DMS53 treated with DMSO at 0.1 percent for 48 hours (cell line): Measurements from ENCODE around the gene HTRA2.
"Not testable (repeated sequence)": the region's sequence is repeated elsewhere in the genome, so short reads cannot be mapped to it uniquely, and the experiment has no call there.

Source experiments
- DNase-seq: peaks from one replicate; lab custom pipeline; 2025; ENCODE audit not compliant: unreplicated experiment; lab: John Stamatoyannopoulos, UW

Gene HTRA2

DNA sequence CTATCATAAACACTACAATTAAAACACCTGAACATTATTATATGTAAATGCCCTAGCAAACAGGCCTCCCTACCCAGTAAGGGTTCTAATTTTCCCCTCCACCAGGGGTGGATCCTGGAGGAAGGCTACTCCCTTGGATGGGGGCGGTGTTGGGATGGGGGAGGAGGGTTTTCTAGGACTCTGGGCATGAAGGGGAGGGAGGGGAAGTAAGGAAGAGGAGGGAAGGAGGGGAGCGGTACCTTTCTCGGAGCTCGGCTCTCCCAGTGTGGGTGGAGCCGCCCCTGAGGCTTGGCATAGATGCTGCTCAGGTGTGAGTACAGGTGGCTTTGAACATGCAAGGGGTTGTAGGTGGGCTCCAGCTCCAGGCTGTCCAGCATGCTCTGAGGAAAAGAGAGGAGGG is 30.2 kb downstream of the HTRA2 start:
- DNase-seq, result no peak

GRCh38 chr2:74560591-74560990 is 30.9 kb downstream of the HTRA2 start:
- DNase-seq, result no peak

GRCh38 chr2:74561022-74561421 is 31.3 kb downstream of the HTRA2 start:
- DNase-seq, result not testable (repeated sequence)

GRCh38 chr2:74562126-74562775 is 32.5 kb downstream of the HTRA2 start:
- DNase-seq, result no peak

DNA sequence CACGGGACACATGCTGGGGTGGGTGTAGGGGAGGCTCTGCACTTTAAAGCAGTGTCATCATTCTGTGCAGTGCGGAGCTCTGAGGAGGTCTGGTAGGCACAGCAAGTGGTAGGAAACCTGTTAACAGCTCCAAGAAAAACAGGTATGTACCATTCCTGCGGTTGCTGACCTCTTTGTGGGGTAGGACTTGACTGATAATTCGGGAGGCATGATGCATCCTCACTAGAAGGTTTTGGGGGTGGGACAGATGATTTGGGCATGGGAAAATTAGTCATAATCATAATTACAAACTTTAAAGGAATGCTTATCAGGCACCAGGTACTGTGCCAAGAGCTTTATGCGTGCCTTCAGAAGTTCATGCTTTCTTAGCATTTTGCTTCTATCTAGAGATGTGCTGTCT is 34.5 kb downstream of the HTRA2 start:
- DNase-seq, result no peak

DNA sequence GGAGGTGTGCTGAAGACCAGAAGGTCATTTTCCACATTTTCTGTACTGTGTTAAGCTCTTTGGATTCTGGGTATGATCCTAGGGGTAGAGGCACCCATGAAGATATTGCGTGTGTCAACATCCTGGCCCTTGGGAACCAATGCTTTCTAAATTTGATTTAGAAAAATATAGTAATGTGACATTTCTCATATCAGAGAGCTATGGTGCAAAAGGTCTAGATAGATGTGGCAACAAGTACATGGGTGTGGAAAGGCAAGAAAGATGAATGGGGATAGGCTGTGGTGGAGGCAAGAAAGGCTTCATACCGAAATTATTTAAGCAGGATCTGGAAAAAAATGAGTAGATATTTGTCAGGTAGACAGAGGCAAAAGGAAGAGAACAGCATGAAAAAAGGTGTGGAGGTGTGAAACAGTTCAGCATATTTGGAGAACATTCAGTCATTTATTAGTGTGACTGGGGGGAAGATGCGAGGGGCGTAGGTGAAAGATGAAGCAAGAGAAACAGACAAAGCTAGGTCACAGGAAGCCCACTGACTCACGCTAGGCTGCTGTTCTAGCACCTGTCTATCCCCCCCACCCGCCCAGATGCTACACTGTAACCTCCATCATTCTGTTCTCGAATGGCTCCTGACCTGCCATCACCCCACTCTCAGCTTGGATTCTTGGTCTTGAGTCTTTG is 36.5 kb downstream of the HTRA2 start:
- no peak for DNase-seq

DNA sequence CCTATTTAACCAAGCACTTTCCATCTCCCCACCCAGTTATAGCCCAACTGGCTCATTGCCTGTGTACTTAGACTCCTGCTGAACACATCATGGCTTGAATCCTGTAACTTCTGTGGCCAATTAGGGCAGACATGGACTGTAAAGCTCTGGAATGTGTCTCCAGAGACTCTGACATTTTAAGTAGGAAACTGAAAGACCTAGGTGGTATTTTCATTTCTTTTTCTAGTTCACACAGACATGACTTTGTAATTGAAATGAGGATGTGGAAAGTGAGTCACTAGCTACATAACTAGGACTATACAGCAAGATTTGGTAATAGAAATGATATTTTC is 37.0 kb downstream of the HTRA2 start:
- DNase-seq, result no peak

DNA sequence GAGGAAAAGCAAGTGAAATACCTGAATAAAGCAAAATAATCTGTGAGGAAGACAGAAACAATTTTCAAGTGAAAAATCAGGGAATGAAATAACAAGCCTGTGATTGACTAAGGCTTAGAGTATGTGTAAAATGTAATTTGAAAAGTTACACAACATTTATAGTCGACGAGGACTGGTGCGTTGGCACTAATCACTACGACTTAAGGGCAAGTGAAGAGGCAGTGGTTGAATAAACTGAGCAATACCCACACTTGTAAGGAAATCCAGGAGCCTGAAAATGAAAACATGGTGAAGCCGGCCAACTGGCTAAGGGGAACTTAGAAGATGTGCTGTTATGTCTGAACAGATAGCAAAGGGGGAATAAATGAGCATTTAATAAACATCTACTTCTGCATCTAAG is 38.1 kb downstream of the HTRA2 start:
- DNase-seq, result no peak

GRCh38 chr2:74569686-74570085 is 40.0 kb downstream of the HTRA2 start:
- DNase-seq, result no peak

GRCh38 chr2:74571058-74571457 is 41.3 kb downstream of the HTRA2 start:
- DNase-seq, result no peak

DNA sequence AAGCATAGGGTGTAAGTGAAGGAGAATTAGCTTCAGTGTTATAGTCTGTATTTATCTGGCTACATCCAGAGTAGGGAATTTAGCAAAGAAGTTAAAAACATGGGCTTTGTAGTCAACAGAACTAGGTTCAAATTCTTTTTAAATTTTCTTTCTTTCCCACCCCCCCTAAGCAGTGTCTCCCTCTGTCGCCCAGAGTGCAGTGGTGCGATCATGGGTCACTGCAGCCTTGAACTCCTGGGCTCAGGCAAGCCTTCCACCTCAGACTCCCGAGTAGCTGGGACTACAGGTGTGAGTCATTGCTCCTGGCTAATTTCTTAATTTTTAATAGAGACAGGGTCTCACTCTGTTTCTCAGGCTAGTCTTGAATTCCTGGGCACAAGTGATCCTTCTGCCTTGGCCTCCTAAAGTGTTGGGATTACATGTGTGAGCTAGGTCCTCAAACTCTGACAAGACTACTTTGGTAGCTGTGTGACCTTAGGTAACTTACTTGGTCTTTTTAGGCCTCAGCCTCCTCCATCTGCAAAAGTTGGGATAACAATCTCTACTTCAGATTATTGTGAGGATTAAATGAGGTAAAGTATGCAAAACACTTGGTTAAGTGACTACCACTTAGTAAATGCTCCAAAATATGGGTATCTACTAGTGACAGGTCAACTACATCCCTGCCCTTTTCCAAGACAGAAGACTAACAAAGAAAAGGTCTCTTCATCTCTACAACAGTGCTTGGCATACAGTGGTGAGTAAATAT is 42.6 kb downstream of the HTRA2 start:
- DNase-seq, result no peak

DNA sequence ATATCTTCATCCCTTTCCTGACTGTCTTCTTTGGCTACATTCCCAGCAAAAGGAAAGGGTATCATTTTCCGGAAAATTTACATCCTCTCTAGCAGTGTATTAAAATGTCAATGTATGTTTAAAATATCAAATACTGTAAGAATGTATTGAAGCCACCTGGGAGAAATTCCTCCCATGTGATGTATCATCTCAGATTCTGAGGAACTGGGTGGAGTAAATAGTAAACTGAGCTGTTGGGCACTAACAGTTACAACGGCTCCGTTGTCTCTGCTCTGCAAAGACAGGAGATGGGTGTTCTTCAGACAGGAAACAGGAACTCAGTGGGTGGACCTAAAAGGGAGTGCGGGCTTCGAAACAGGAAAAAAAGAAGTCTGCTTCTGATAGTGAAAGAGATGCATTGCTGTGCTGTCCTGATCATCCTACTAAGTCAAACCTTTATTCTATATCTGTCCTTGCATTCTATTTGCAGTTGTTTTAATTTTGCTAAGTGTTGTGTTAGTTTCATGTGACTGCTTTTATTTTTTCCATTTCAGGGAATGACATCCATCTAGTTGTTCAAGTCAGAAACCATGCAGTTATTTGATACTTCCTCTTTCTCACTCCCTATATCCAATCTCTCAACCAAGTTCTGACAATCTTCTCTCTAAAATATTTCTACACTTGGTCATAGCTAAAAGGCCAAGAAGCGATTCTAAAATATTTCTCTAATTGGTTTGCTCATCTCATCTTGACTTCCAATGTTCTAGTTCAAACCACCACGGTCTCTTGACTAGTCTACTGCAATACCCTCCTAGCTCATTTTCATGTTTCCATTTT is 44.2 kb downstream of the HTRA2 start:
- no peak for DNase-seq

GRCh38 chr2:74575320-74575719 is 45.6 kb downstream of the HTRA2 start:
- DNase-seq, result no peak

- DNase-seq, result no peak
Observed at GRCh38 chr2:74576211-74576862, 46.6 kb downstream of the HTRA2 start.

- DNase-seq, result no peak
Observed at GRCh38 chr2:74576863-74577229, 47.1 kb downstream of the HTRA2 start.

GRCh38 chr2:74577448-74577847 is 47.7 kb downstream of the HTRA2 start:
- no peak for DNase-seq

- DNase-seq, result no peak
Observed at GRCh38 chr2:74578408-74578807, 48.7 kb downstream of the HTRA2 start.

- no peak for DNase-seq
Observed at GRCh38 chr2:74581463-74581862, 51.7 kb downstream of the HTRA2 start.

DNA sequence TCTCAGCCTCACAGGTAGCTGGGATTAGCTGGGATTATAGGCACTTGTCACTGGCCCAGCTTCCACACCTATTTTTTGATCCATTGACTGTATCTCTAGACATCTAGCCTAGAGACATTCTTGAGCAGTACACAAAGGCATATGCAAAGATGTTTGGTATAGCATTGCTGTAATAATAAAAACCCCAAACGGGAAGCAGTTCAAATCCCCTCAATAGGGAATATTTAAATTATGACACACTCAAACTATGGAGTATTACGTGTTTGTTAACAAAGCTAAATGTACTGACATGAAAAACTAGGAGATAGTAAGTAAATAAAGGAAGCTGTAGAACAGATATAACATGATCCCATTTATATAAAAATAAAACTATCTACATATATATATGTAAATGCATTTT is 52.5 kb downstream of the HTRA2 start:
- DNase-seq, result no peak
